Prostate gland (tissue), 2 donors: Measurements from ENCODE around the gene TOPORS.
A peak's percentile ranks its signal among the peaks of the same experiment; 100 is the strongest.

Source experiments
- CTCF ChIP-seq, 4 experiments: fragments of 200-600 bp in 2 of 4; fragments of 450-650 bp in 2 of 4; sonication (generic) in 2 of 4; IDR thresholded peaks; 1 replicate in 3 of 4; 2 replicates in 1 of 4; pipeline ENCODE4 v1.5.1; 2016 to 2019; ENCODE audit warnings: antibody characterized with exemption in 4 of 4, mild to moderate bottlenecking in 2 of 4, moderate library complexity in 2 of 4
- POLR2A ChIP-seq: fragments of 450-650 bp; IDR thresholded peaks from one replicate; pipeline ENCODE4 v1.6.1; 2016; ENCODE audit warnings: antibody characterized with exemption, mild to moderate bottlenecking

GRCh38 chr9:32550562-32551275 lies 1.7 kb downstream of the TOPORS start:
- TF ChIP-seq POLR2A (peak; percentile 69), CTCF (IDR thresholded peaks at IDR 0.05) (peak in 1 of 4 experiments; percentile 17)
